Neural cell (in vitro differentiated cells): ENCODE measurements around the gene CEP85L. TPM values are rescaled to one million over a fixed set of nuclear protein-coding genes. Genes with fewer than 3 reads are reported as not detected.

Experiments
- H2AFZ ChIP-seq: fragments of 200-600, 300-800 bp; sonication (generic), shearing (Covaris generic); 2 replicates; pipeline ENCODE4 v1.6.0; 2014; ENCODE audit warnings: low read depth, mild to moderate bottlenecking, antibody characterized with exemption, low read length, moderate library complexity
- H3F3A ChIP-seq: fragments of 200-600 bp; shearing (Covaris generic); 2 replicates; pipeline ENCODE4 v1.6.1; 2016; ENCODE audit warnings: mild to moderate bottlenecking, moderate library complexity, mixed read lengths, antibody characterized with exemption, low read length; ENCODE audit not compliant: insufficient read depth, poor library complexity, severe bottlenecking
- H3K27ac ChIP-seq: fragments of 200-600, 300-800 bp; sonication (generic), shearing (Covaris generic); 2 replicates; pipeline ENCODE4 v1.5.1; 2014; ENCODE audit warnings: mild to moderate bottlenecking, low read length, moderate library complexity
- H3K27me3 ChIP-seq: fragments of 300-800, 200-600 bp; sonication (generic), shearing (Covaris generic); 2 replicates; pipeline ENCODE4 v1.6.0; 2014; ENCODE audit warnings: mild to moderate bottlenecking, low read depth, low read length, moderate library complexity; ENCODE audit not compliant: insufficient read depth
- H3K36me3 ChIP-seq: fragments of 300-800, 200-600 bp; sonication (generic), shearing (Covaris generic); 2 replicates; pipeline ENCODE4 v1.5.1; 2014; ENCODE audit warnings: mild to moderate bottlenecking, antibody characterized with exemption, low read length, moderate library complexity; ENCODE audit not compliant: insufficient read depth
- H3K4me2 ChIP-seq: fragments of 300-800, 200-600 bp; sonication (generic), shearing (Covaris generic); 2 replicates; pipeline ENCODE4 v1.6.0; 2014; ENCODE audit warnings: mild to moderate bottlenecking, low read length
- H3K4me3 ChIP-seq: fragments of 300-800, 200-600 bp; sonication (generic), shearing (Covaris generic); 2 replicates; pipeline ENCODE4 v1.5.1; 2014; ENCODE audit warnings: mild to moderate bottlenecking, low read length, moderate library complexity
- H3K79me2 ChIP-seq: fragments of 200-600 bp; shearing (Covaris generic); replicated peaks from 2 replicates; pipeline ENCODE4 v1.6.0; 2014; ENCODE audit warnings: mild to moderate bottlenecking, low read length, moderate library complexity; ENCODE audit not compliant: insufficient read depth
- H3K9ac ChIP-seq: fragments of 300-800, 200-600 bp; sonication (generic), shearing (Covaris generic); 2 replicates; pipeline ENCODE4 v1.6.1; 2016; ENCODE audit warnings: mild to moderate bottlenecking, low read length, mixed read lengths
- H3K9me2 ChIP-seq: fragments of 200-600 bp; shearing (Covaris generic); 2 replicates; pipeline ENCODE4 v1.6.1; 2016; ENCODE audit warnings: mild to moderate bottlenecking, low read length, mixed read lengths; ENCODE audit not compliant: insufficient read depth
- H3K9me3 ChIP-seq: fragments of 200-600, 300-800 bp; sonication (generic), shearing (Covaris generic); 2 replicates; pipeline ENCODE4 v1.6.1; 2016; ENCODE audit warnings: mild to moderate bottlenecking, mixed run types, low read length, moderate library complexity, mixed read lengths
- H4K20me1 ChIP-seq: fragments of 200-600 bp; shearing (Covaris generic); 2 replicates; pipeline ENCODE4 v1.6.1; 2016; ENCODE audit warnings: mild to moderate bottlenecking, mixed run types; ENCODE audit not compliant: insufficient read depth
- CTCF ChIP-seq: fragments of 450-650 bp; IDR thresholded peaks from 2 replicates; pipeline ENCODE4 v1.5.1; 2014; ENCODE audit warnings: antibody characterized with exemption, mild to moderate bottlenecking, moderate library complexity; ENCODE audit not compliant: poor library complexity, severe bottlenecking
- EP300 ChIP-seq: fragments of 450-650 bp; conservative IDR thresholded peaks from 2 replicates; pipeline ENCODE4 v1.6.1; 2014; ENCODE audit warnings: antibody characterized with exemption, mild to moderate bottlenecking, moderate library complexity; ENCODE audit not compliant: poor library complexity, severe bottlenecking
- EZH2 ChIP-seq: fragments of 200-600, 300-800 bp; shearing (Covaris generic), sonication (generic); IDR thresholded peaks from 2 replicates; pipeline ENCODE4 v1.6.1; 2014; ENCODE audit warnings: antibody characterized with exemption, low read length, borderline replicate concordance, mild to moderate bottlenecking; ENCODE audit not compliant: insufficient read depth, poor library complexity, severe bottlenecking
- MXI1 ChIP-seq: fragments of 450-650 bp; conservative IDR thresholded peaks from 2 replicates; pipeline ENCODE4 v1.6.1; 2014; ENCODE audit warnings: antibody characterized with exemption, mild to moderate bottlenecking; ENCODE audit not compliant: poor library complexity, severe bottlenecking
- POLR2AphosphoS5 ChIP-seq: IDR thresholded peaks from 2 replicates; pipeline ENCODE4 v1.6.1; 2012
- RAD21 ChIP-seq: fragments of 450-650 bp; conservative IDR thresholded peaks from 2 replicates; pipeline ENCODE4 v1.6.1; 2014; ENCODE audit warnings: antibody characterized with exemption, mild to moderate bottlenecking, moderate library complexity
- REST ChIP-seq: IDR thresholded peaks from 2 replicates; pipeline ENCODE4 v1.6.1; 2012; ENCODE audit warnings: borderline replicate concordance
- SMC3 ChIP-seq: fragments of 450-650 bp; conservative IDR thresholded peaks from 2 replicates; pipeline ENCODE4 v1.6.1; 2014; ENCODE audit warnings: antibody characterized with exemption, mild to moderate bottlenecking, moderate library complexity; ENCODE audit not compliant: poor library complexity
- TAF1 ChIP-seq: IDR thresholded peaks from 2 replicates; pipeline ENCODE4 v1.6.1; 2012; ENCODE audit warnings: low read depth
- polyA plus RNA-seq: library from polyadenylated mRNA; depleted of rRNA; stranded (reverse); fragments of >200 nt; gene quantifications from 2 replicates; pipeline ENCODE4 v1.2.3, GENCODE V29; 2014

CEP85L gene
- polyA plus RNA-seq, 1 donor from 2014 or later: 17.0 TPM

GRCh38 chr6:118602300-118602699 is 49.1 kb downstream of the CEP85L start:
- no peaks in the 10 kb centered on the region for H3F3A ChIP-seq
- H3K9me3 ChIP-seq: no peaks in the 10 kb centered on the region
- no peaks in the 10 kb centered on the region for H3K9me2 ChIP-seq
- no peak overlapping the region for H3K4me3 ChIP-seq
- no peaks in the 10 kb centered on the region for H3K27me3 ChIP-seq
- TF ChIP-seq EZH2 (no peak), CTCF (no peak), SMC3 (no peak), MXI1 (no peak)
- H3K79me2 ChIP-seq: no peaks in the 10 kb centered on the region
- H3K27ac ChIP-seq: no peak overlapping the region
- H3K9ac ChIP-seq: no peak overlapping the region
- H3K4me2 ChIP-seq: no peak overlapping the region
- H3K36me3 ChIP-seq: no peaks in the 10 kb centered on the region
- H4K20me1 ChIP-seq: no peaks in the 10 kb centered on the region
- no peak overlapping the region for H2AFZ ChIP-seq

GRCh38 chr6:118598324-118598723 is 53.1 kb downstream of the CEP85L start:
- H3F3A ChIP-seq: no peaks in the 10 kb centered on the region
- H3K4me3 ChIP-seq: no peak overlapping the region
- no peaks in the 10 kb centered on the region for H4K20me1 ChIP-seq
- no peak overlapping the region for H3K9ac ChIP-seq
- no peaks in the 10 kb centered on the region for H3K9me3 ChIP-seq
- TF ChIP-seq EZH2 (no peak), TAF1 (no peak), EP300 (no peak), CTCF (no peak), POLR2AphosphoS5 (no peak), REST (no peak), RAD21 (no peak), SMC3 (no peak)
- no peak overlapping the region for H3K27ac ChIP-seq
- no peaks in the 10 kb centered on the region for H3K9me2 ChIP-seq
- no peaks in the 10 kb centered on the region for H3K27me3 ChIP-seq
- no peak overlapping the region for H3K4me2 ChIP-seq
- H2AFZ ChIP-seq: no peak overlapping the region
- no peaks in the 10 kb centered on the region for H3K79me2 ChIP-seq
- no peaks in the 10 kb centered on the region for H3K36me3 ChIP-seq
